Gastrocnemius medialis (tissue), 4 donors: Measurements from ENCODE around the gene PACS1. TPM values are rescaled to one million over a fixed set of nuclear protein-coding genes. Genes with fewer than 3 reads are reported as not detected.

ENCODE experiments used
- ATAC-seq, 2 donors: fragments of 150-250 bp; one replicate each; pipeline ENCODE4 v1.9.1; 2016
- DNase-seq, 2 donors: peaks; one replicate each; pipeline ENCODE4 v3.0.0-alpha.2; 2019
- H3K27ac ChIP-seq, 4 donors: fragments of 200-600 bp; sonication (generic); 1 replicate in 1 of 4; 2 replicates in 3 of 4; pipeline ENCODE4 v1.5.1; 2016 to 2018; ENCODE audit warnings: mild to moderate bottlenecking in 2 of 4, moderate library complexity in 1 of 4
- H3K27me3 ChIP-seq, 3 donors: fragments of 200-600 bp; sonication (generic) in 2 of 3; 1 replicate in 1 of 3; 2 replicates in 2 of 3; pipeline versions ENCODE4 v1.5.1 to v1.6.0; 2016 to 2019; ENCODE audit warnings: mild to moderate bottlenecking in 1 of 3, moderate library complexity in 1 of 3
- H3K36me3 ChIP-seq, 2 donors: fragments of 200-600 bp; sonication (generic) in 1 of 2; one replicate each; pipeline ENCODE4 v1.5.1; 2017 to 2018
- H3K4me1 ChIP-seq, 2 donors: fragments of 200-600 bp; sonication (generic) in 1 of 2; one replicate each; pipeline ENCODE4 v1.5.1; 2016 to 2017; ENCODE audit warnings: mild to moderate bottlenecking in 2 of 2
- H3K4me3 ChIP-seq, 4 donors: fragments of 200-600 bp; sonication (generic) in 3 of 4; 1 replicate in 1 of 4; 2 replicates in 3 of 4; pipeline ENCODE4 v1.5.1; 2016 to 2019; ENCODE audit warnings: mild to moderate bottlenecking in 2 of 4
- H3K9me3 ChIP-seq, 3 donors: fragments of 200-600 bp; sonication (generic) in 2 of 3; 1 replicate in 1 of 3; 2 replicates in 2 of 3; pipeline ENCODE4 v1.5.1; 2016 to 2019
- CTCF ChIP-seq, 5 experiments: fragments of 450-650 bp in 3 of 5; fragments of 200-600 bp in 2 of 5; sonication (generic) in 2 of 5; IDR thresholded peaks in 4 of 5; conservative IDR thresholded peaks in 1 of 5; 1 replicate in 4 of 5; 2 replicates in 1 of 5; pipeline ENCODE4 v1.5.1; 2016 to 2019; ENCODE audit warnings: antibody characterized with exemption in 5 of 5, mild to moderate bottlenecking in 3 of 5, moderate library complexity in 3 of 5
- POLR2A ChIP-seq, 2 donors: fragments of 450-650 bp; IDR thresholded peaks; one replicate each; pipeline ENCODE4 v1.6.1; 2017; ENCODE audit warnings: antibody characterized with exemption in 2 of 2, mild to moderate bottlenecking in 2 of 2, moderate library complexity in 2 of 2
- in situ Hi-C, 4 donors: fragments of 200-750 bp; cut with MboI; loops; one replicate each; pipeline versions ENCODE4 v1.15.0 to v1.8.0; 2017; ENCODE audit warnings: low sequenced_read_pairs in 4 of 4
- intact Hi-C: fragments of 100-400 bp; cut with DNase I; formaldehyde crosslinking; loops from one replicate; pipeline ENCODE4 v1.15.1; 2023; ENCODE audit warnings: low total_unique reads
- total RNA-seq, 4 donors: library from RNA; depleted of rRNA; stranded (reverse); fragments of >200 nt; gene quantifications; one replicate each; pipeline versions ENCODE4 v1.1.0 to v1.2.3, GENCODE V29; 2016

PACS1 gene
- total RNA-seq, 4 donors from 2014 or later: 6.6 to 20.4 (median 16.9) TPM

- intact Hi-C loops (no loop called here), in situ Hi-C loops (no loop called here)
- ATAC-seq (peak in 1 of 2 donors; percentile 51), DNase-seq (no peak)
- H3K4me3 ChIP-seq: peak within 1 kb of the TSS; percentile 36 to 47 (median 42)
- H3K27ac ChIP-seq: peak within 1 kb of the TSS in 1 of 4 donors; percentile 18
- no peak for TF ChIP-seq POLR2A (IDR thresholded peaks at IDR 0.05)
- TF ChIP-seq CTCF (IDR thresholded peaks at IDR 0.05 in 4 of 5, conservative IDR thresholded peaks at IDR 0.05 in 1 of 5): no peak
- H3K9me3 ChIP-seq: no peaks in the 10 kb centered on the region
- peaks cover 2 to 6% of the 10 kb centered on the region in 2 donors for H3K4me1 ChIP-seq
- H3K27me3 ChIP-seq: no peaks in the 10 kb centered on the region
- H3K36me3 ChIP-seq: peaks cover 0 to 35% of the 10 kb centered on the region in 2 donors
These were observed 207.6 kb downstream of the PACS1 start, which contains the start of gene CNIH2 for GRCh38 chr11:66277471-66278362. TSS of gene CNIH2 (plus strand) at chr11:66278175. CDS start at chr11:66278457, 282 bp downstream.

GRCh38 chr11:66278363-66279091 is 208.5 kb downstream of the PACS1 start:
- no peak for TF ChIP-seq POLR2A (IDR thresholded peaks at IDR 0.05)
- no peak for TF ChIP-seq CTCF (IDR thresholded peaks at IDR 0.05 in 4 of 5, conservative IDR thresholded peaks at IDR 0.05 in 1 of 5)
- Histone ChIP-seq H3K27ac (no peak overlapping the region), H3K36me3 (peaks cover 0 to 27% of the 10 kb centered on the region in 2 donors), H3K27me3 (no peaks in the 10 kb centered on the region), H3K9me3 (no peaks in the 10 kb centered on the region), H3K4me1 (peaks cover 5 to 8% of the 10 kb centered on the region in 2 donors), H3K4me3 (no peak overlapping the region)
- intact Hi-C loops: no loop called here
- ATAC-seq (no peak), DNase-seq (no peak)
- in situ Hi-C loops: no loop called here

- Histone ChIP-seq H3K4me1 (peaks cover 5 to 8% of the 10 kb centered on the region in 2 donors), H3K36me3 (peaks cover 0 to 23% of the 10 kb centered on the region in 2 donors), H3K9me3 (no peaks in the 10 kb centered on the region), H3K4me3 (no peak overlapping the region), H3K27ac (no peak overlapping the region), H3K27me3 (no peaks in the 10 kb centered on the region)
- ATAC-seq (no peak), DNase-seq (no peak)
- in situ Hi-C loops (no loop called here), intact Hi-C loops (no loop called here)
- TF ChIP-seq CTCF (IDR thresholded peaks at IDR 0.05 in 4 of 5, conservative IDR thresholded peaks at IDR 0.05 in 1 of 5) (no peak), POLR2A (IDR thresholded peaks at IDR 0.05) (no peak)
These were observed 209.1 kb downstream of the PACS1 start for GRCh38 chr11:66279092-66279734.

GRCh38 chr11:66280428-66280827 is 210.4 kb downstream of the PACS1 start:
- in situ Hi-C loops: loop anchor here in 1 of 4 donors (10.0 kb wide), 1 partner anchor 56 kb away; no protein-coding TSS in a partner anchor
- Histone ChIP-seq H3K4me1 (peaks cover 5 to 8% of the 10 kb centered on the region in 2 donors), H3K4me3 (no peak overlapping the region), H3K36me3 (peaks cover 0 to 14% of the 10 kb centered on the region in 2 donors), H3K27me3 (no peaks in the 10 kb centered on the region), H3K9me3 (no peaks in the 10 kb centered on the region), H3K27ac (no peak overlapping the region)
- TF ChIP-seq POLR2A (IDR thresholded peaks at IDR 0.05): no peak
- no peak for TF ChIP-seq CTCF (IDR thresholded peaks at IDR 0.05 in 4 of 5, conservative IDR thresholded peaks at IDR 0.05 in 1 of 5)
- intact Hi-C loops: no loop called here
- DNase-seq (no peak), ATAC-seq (no peak)
